ENCODE results near the gene IGSF21.
"Not testable (repeated sequence)": the region's sequence is repeated elsewhere in the genome, so short reads cannot be mapped to it uniquely, and the experiment has no call there.

Gene IGSF21

GRCh38 chr1:18398791-18399530, 291.4 kb downstream of the IGSF21 start:
- DNase-seq (ENCODE audit: low spot score): no peak

- no peak for DNase-seq (ENCODE audit: low spot score)
These were observed 292.9 kb downstream of the IGSF21 start for GRCh38 chr1:18400347-18401102.

GRCh38 chr1:18401921-18402320, 294.3 kb downstream of the IGSF21 start:
- DNase-seq (ENCODE audit: low spot score): no peak

- no peak for DNase-seq (ENCODE audit: low spot score)
These were observed 296.9 kb downstream of the IGSF21 start for GRCh38 chr1:18404460-18404859.

- DNase-seq (ENCODE audit: low spot score): no peak
These were observed 299.8 kb downstream of the IGSF21 start for GRCh38 chr1:18407166-18408045.

- DNase-seq (ENCODE audit: low spot score): no peak
These were observed 301.2 kb downstream of the IGSF21 start for GRCh38 chr1:18408656-18409370.

GRCh38 chr1:18409609-18410237, 302.1 kb downstream of the IGSF21 start:
- no peak for DNase-seq (ENCODE audit: low spot score)

GRCh38 chr1:18410407-18410806, 302.8 kb downstream of the IGSF21 start:
- DNase-seq (ENCODE audit: low spot score): no peak

- DNase-seq (ENCODE audit: low spot score): no peak
These were observed 303.7 kb downstream of the IGSF21 start for GRCh38 chr1:18411321-18411720.

- DNase-seq (ENCODE audit: low spot score): no peak
These were observed 304.4 kb downstream of the IGSF21 start for GRCh38 chr1:18411820-18412641.

- no peak for DNase-seq (ENCODE audit: low spot score)
These were observed 305.3 kb downstream of the IGSF21 start for GRCh38 chr1:18412882-18413353.

- DNase-seq (ENCODE audit: low spot score): no peak
These were observed 306.1 kb downstream of the IGSF21 start for GRCh38 chr1:18413541-18414305.

GRCh38 chr1:18414321-18414720, 306.7 kb downstream of the IGSF21 start:
- no peak for DNase-seq (ENCODE audit: low spot score)

- no peak for DNase-seq (ENCODE audit: low spot score)
These were observed 307.4 kb downstream of the IGSF21 start for GRCh38 chr1:18414872-18415447.

GRCh38 chr1:18415448-18416027, 307.9 kb downstream of the IGSF21 start:
- no peak for DNase-seq (ENCODE audit: low spot score)

- DNase-seq (ENCODE audit: low spot score): not testable (repeated sequence)
These were observed 308.5 kb downstream of the IGSF21 start for GRCh38 chr1:18416126-18416525.

- DNase-seq (ENCODE audit: low spot score): no peak
These were observed 310.0 kb downstream of the IGSF21 start for GRCh38 chr1:18417316-18418269.
